ENCODE data around the gene MEGF10.

- TF ChIP-seq POLR2A (IDR thresholded peaks at IDR 0.05): no peak
- no peak for TF ChIP-seq CTCF (IDR thresholded peaks at IDR 0.05)
- TF ChIP-seq POLR2AphosphoS5 (IDR thresholded peaks at IDR 0.05): no peak
- TF ChIP-seq EP300 (IDR thresholded peaks at IDR 0.05): no peak
Measured at GRCh38 chr5:127311781-127312525, 21.4 kb downstream of the MEGF10 start.

Measured in gastroesophageal sphincter (tissue), 3 donors.